ES-I3 (cell line): Measurements from ENCODE around the gene NBEA.
"Not testable (repeated sequence)": the region's sequence is repeated elsewhere in the genome, so short reads cannot be mapped to it uniquely, and the experiment has no call there.

Source experiments
- H3K36me3 ChIP-seq: 2 replicates; pipeline ENCODE4 v1.6.1; 2013; ENCODE audit warnings: mild to moderate bottlenecking, low read length, control low read depth, moderate library complexity; ENCODE audit not compliant: insufficient read depth
- H3K4me1 ChIP-seq: 2 replicates; pipeline ENCODE4 v1.6.1; 2013; ENCODE audit warnings: mild to moderate bottlenecking, control low read depth, low read length; ENCODE audit not compliant: insufficient read depth
- H3K9ac ChIP-seq: 2 replicates; pipeline ENCODE4 v1.6.1; 2013; ENCODE audit warnings: low read depth, mild to moderate bottlenecking, low read length, moderate library complexity
- H3K9me3 ChIP-seq: 2 replicates; pipeline ENCODE4 v1.6.1; 2013; ENCODE audit warnings: mild to moderate bottlenecking, low read length, moderate library complexity; ENCODE audit not compliant: control insufficient read depth, insufficient read depth

The NBEA gene

GRCh38 chr13:35057858-35058257, 115.8 kb downstream of the NBEA start:
- no peaks in the 10 kb centered on the region for H3K36me3 ChIP-seq
- no peaks in the 10 kb centered on the region for H3K9me3 ChIP-seq
- no peaks in the 10 kb centered on the region for H3K4me1 ChIP-seq
- H3K9ac ChIP-seq: no peak overlapping the region

GRCh38 chr13:35058585-35058984, 116.5 kb downstream of the NBEA start:
- H3K9ac ChIP-seq, H3K9me3 ChIP-seq, H3K36me3 ChIP-seq, H3K4me1 ChIP-seq: not testable (repeated sequence)

- H3K9me3 ChIP-seq: no peaks in the 10 kb centered on the region
- H3K9ac ChIP-seq: no peak overlapping the region
- H3K4me1 ChIP-seq: no peaks in the 10 kb centered on the region
- no peaks in the 10 kb centered on the region for H3K36me3 ChIP-seq
These were observed 144.6 kb downstream of the NBEA start for GRCh38 chr13:35086667-35087066.

GRCh38 chr13:35092251-35092650, 150.2 kb downstream of the NBEA start:
- no peaks in the 10 kb centered on the region for H3K9me3 ChIP-seq
- no peaks in the 10 kb centered on the region for H3K36me3 ChIP-seq
- H3K9ac ChIP-seq: no peak overlapping the region
- H3K4me1 ChIP-seq: no peaks in the 10 kb centered on the region

- no peaks in the 10 kb centered on the region for H3K36me3 ChIP-seq
- H3K4me1 ChIP-seq: no peaks in the 10 kb centered on the region
- no peak overlapping the region for H3K9ac ChIP-seq
- no peaks in the 10 kb centered on the region for H3K9me3 ChIP-seq
These were observed 150.7 kb downstream of the NBEA start for GRCh38 chr13:35092751-35093150.

GRCh38 chr13:35093356-35093755, 151.3 kb downstream of the NBEA start:
- Histone ChIP-seq H3K36me3 (no peaks in the 10 kb centered on the region), H3K9me3 (no peaks in the 10 kb centered on the region), H3K9ac (no peak overlapping the region), H3K4me1 (no peaks in the 10 kb centered on the region)

GRCh38 chr13:35106771-35107170, 164.7 kb downstream of the NBEA start:
- not testable (repeated sequence) for H3K4me1 ChIP-seq, H3K9me3 ChIP-seq, H3K36me3 ChIP-seq

GRCh38 chr13:35107535-35107934, 165.5 kb downstream of the NBEA start:
- H3K9me3 ChIP-seq: no peaks in the 10 kb centered on the region
- no peaks in the 10 kb centered on the region for H3K36me3 ChIP-seq
- no peak overlapping the region for H3K9ac ChIP-seq
- no peaks in the 10 kb centered on the region for H3K4me1 ChIP-seq

More at GRCh38 chr13:35106771-35107170, 164.7 kb downstream of the NBEA start:
- H3K9ac ChIP-seq: not testable (repeated sequence)

GRCh38 chr13:35113612-35114011, 171.5 kb downstream of the NBEA start:
- H3K4me1 ChIP-seq, H3K9me3 ChIP-seq, H3K9ac ChIP-seq: not testable (repeated sequence)

GRCh38 chr13:35127466-35127865, 185.4 kb downstream of the NBEA start:
- Histone ChIP-seq H3K9ac (no peak overlapping the region), H3K9me3 (no peaks in the 10 kb centered on the region), H3K4me1 (no peaks in the 10 kb centered on the region), H3K36me3 (no peaks in the 10 kb centered on the region)

More at GRCh38 chr13:35113612-35114011, 171.5 kb downstream of the NBEA start:
- not testable (repeated sequence) for H3K36me3 ChIP-seq

- Histone ChIP-seq H3K36me3 (no peaks in the 10 kb centered on the region), H3K9ac (no peak overlapping the region), H3K9me3 (no peaks in the 10 kb centered on the region), H3K4me1 (no peaks in the 10 kb centered on the region)
These were observed 187.4 kb downstream of the NBEA start for GRCh38 chr13:35129500-35129899.

- no peaks in the 10 kb centered on the region for H3K9me3 ChIP-seq
- no peak overlapping the region for H3K9ac ChIP-seq
- H3K36me3 ChIP-seq: no peaks in the 10 kb centered on the region
- H3K4me1 ChIP-seq: no peaks in the 10 kb centered on the region
These were observed 189.4 kb downstream of the NBEA start for GRCh38 chr13:35131471-35131870.

- Histone ChIP-seq H3K4me1 (no peaks in the 10 kb centered on the region), H3K9me3 (no peaks in the 10 kb centered on the region), H3K36me3 (no peaks in the 10 kb centered on the region), H3K9ac (no peak overlapping the region)
These were observed 194.5 kb downstream of the NBEA start for GRCh38 chr13:35136585-35136984.

- no peak overlapping the region for H3K9ac ChIP-seq
- H3K36me3 ChIP-seq: no peaks in the 10 kb centered on the region
- H3K9me3 ChIP-seq: no peaks in the 10 kb centered on the region
- no peaks in the 10 kb centered on the region for H3K4me1 ChIP-seq
These were observed 197.5 kb downstream of the NBEA start for GRCh38 chr13:35139591-35139990.

- Histone ChIP-seq H3K4me1 (no peaks in the 10 kb centered on the region), H3K9ac (no peak overlapping the region), H3K36me3 (no peaks in the 10 kb centered on the region), H3K9me3 (no peaks in the 10 kb centered on the region; the same call in 1 of the 2 replicates)
These were observed 198.3 kb downstream of the NBEA start for GRCh38 chr13:35140321-35140720.

GRCh38 chr13:35140831-35141230, 198.8 kb downstream of the NBEA start:
- Histone ChIP-seq H3K9me3 (no peaks in the 10 kb centered on the region; the same call in 1 of the 2 replicates), H3K4me1 (no peaks in the 10 kb centered on the region), H3K9ac (no peak overlapping the region), H3K36me3 (no peaks in the 10 kb centered on the region)
